GM12864 (cell line): ENCODE results near the gene ITGB1.

Experiments
- DNase-seq: peaks from one replicate; pipeline ENCODE4 v3.0.0-alpha.2; 2011; ENCODE audit warnings: low read depth
- H3K4me3 ChIP-seq: 2 replicates; pipeline ENCODE4 v1.5.1; 2011; ENCODE audit warnings: mild to moderate bottlenecking, low read depth, low read length, control low read depth
- CTCF ChIP-seq: IDR thresholded peaks from 2 replicates; pipeline ENCODE4 v1.5.1; 2011; ENCODE audit warnings: low read depth, mild to moderate bottlenecking, moderate library complexity, low read length, control low read depth, inconsistent platforms; ENCODE audit errors: missing control alignments

The ITGB1 gene

GRCh38 chr10:32954080-32954479, 4.0 kb downstream of the ITGB1 start:
- no peak for DNase-seq
- no peak overlapping the region for H3K4me3 ChIP-seq

GRCh38 chr10:32953277-32953927, 4.6 kb downstream of the ITGB1 start:
- DNase-seq = no peak
- TF ChIP-seq CTCF = no peak
- no peak overlapping the region for H3K4me3 ChIP-seq

More at GRCh38 chr10:32954080-32954479, 4.0 kb downstream of the ITGB1 start:
- no peak for TF ChIP-seq CTCF

GRCh38 chr10:32952541-32953276, 5.3 kb downstream of the ITGB1 start:
- DNase-seq = no peak
- TF ChIP-seq CTCF = no peak
- H3K4me3 ChIP-seq = no peak overlapping the region

- no peak for TF ChIP-seq CTCF
- no peak for DNase-seq
- no peak overlapping the region for H3K4me3 ChIP-seq
Measured at GRCh38 chr10:32952094-32952493, 5.9 kb downstream of the ITGB1 start.

GRCh38 chr10:32951111-32951510, 6.9 kb downstream of the ITGB1 start:
- no peak overlapping the region for H3K4me3 ChIP-seq
- DNase-seq = no peak
- TF ChIP-seq CTCF = no peak

GRCh38 chr10:32950591-32951108, 7.4 kb downstream of the ITGB1 start:
- TF ChIP-seq CTCF = no peak
- DNase-seq = no peak
- no peak overlapping the region for H3K4me3 ChIP-seq

- no peak for DNase-seq
- no peak for TF ChIP-seq CTCF
- no peak overlapping the region for H3K4me3 ChIP-seq
Measured at GRCh38 chr10:32949221-32949678, 8.8 kb downstream of the ITGB1 start.
